ACHN (cell line): Measurements from ENCODE around the gene GOPC.
"Not testable (repeated sequence)": the region's sequence is repeated elsewhere in the genome, so short reads cannot be mapped to it uniquely, and the experiment has no call there.

ENCODE experiments used
- DNase-seq: peaks from one replicate; pipeline ENCODE4 v3.0.0-alpha.2; 2015
- in situ Hi-C: cut with HindIII; loops from 2 replicates; pipeline ENCODE4 v1.10.0; 2017; ENCODE audit warnings: low sequenced_read_pairs, low pct_ligation_motif_present, low pct_unique_long_range_greater_than_20kb

Gene GOPC

GRCh38 chr6:117531346-117531745 lies 71.0 kb downstream of the GOPC start:
- in situ Hi-C loops, result no loop called here
- no peak for DNase-seq

GRCh38 chr6:117530467-117531242 lies 71.7 kb downstream of the GOPC start:
- in situ Hi-C loops, result no loop called here
- DNase-seq, result no peak

- in situ Hi-C loops, result no loop called here
- DNase-seq, result no peak
Measured at GRCh38 chr6:117525607-117526006, 76.7 kb downstream of the GOPC start.

- DNase-seq, result no peak
- in situ Hi-C loops, result no loop called here
Measured at GRCh38 chr6:117521791-117522502, 80.4 kb downstream of the GOPC start.

GRCh38 chr6:117520603-117521395 lies 81.5 kb downstream of the GOPC start:
- no peak for DNase-seq
- in situ Hi-C loops, result no loop called here

- DNase-seq, result no peak
- in situ Hi-C loops, result no loop called here
Measured at GRCh38 chr6:117518870-117519269, 83.4 kb downstream of the GOPC start.

- DNase-seq, in situ Hi-C loops: not testable (repeated sequence)
Measured at GRCh38 chr6:117517995-117518394, 84.3 kb downstream of the GOPC start.

- in situ Hi-C loops, result no loop called here
- no peak for DNase-seq
Measured at GRCh38 chr6:117515326-117515725, 87.0 kb downstream of the GOPC start.

GRCh38 chr6:117514655-117515054 lies 87.7 kb downstream of the GOPC start:
- no peak for DNase-seq
- in situ Hi-C loops, result no loop called here

- DNase-seq, result no peak
- in situ Hi-C loops, result no loop called here
Measured at GRCh38 chr6:117513778-117514365, 88.4 kb downstream of the GOPC start.

- DNase-seq, result no peak
Measured at GRCh38 chr6:117512987-117513573, 89.2 kb downstream of the GOPC start.

GRCh38 chr6:117512056-117512828 lies 90.1 kb downstream of the GOPC start:
- no peak for DNase-seq
- in situ Hi-C loops, result no loop called here

More at GRCh38 chr6:117512987-117513573, 89.2 kb downstream of the GOPC start:
- in situ Hi-C loops, result no loop called here
